Mesothelial cell of epicardium (in vitro differentiated cells): ENCODE measurements around the gene ENC1. TPM values are rescaled to one million over a fixed set of nuclear protein-coding genes. Genes with fewer than 3 reads are reported as not detected.

Source experiments
- DNase-seq, 2 experiments: peaks; one replicate each; pipeline ENCODE4 v3.0.0; 2021; ENCODE audit warnings: low spot score in 2 of 2; ENCODE audit not compliant: unreplicated experiment in 2 of 2
- H3K27ac Mint-ChIP-seq: 2 replicates; pipeline ENCODE4 v1.8.0; 2021; ENCODE audit warnings: mixed read lengths
- H3K27me3 Mint-ChIP-seq: 2 replicates; pipeline ENCODE4 v1.8.0; 2021; ENCODE audit warnings: low read depth, mixed read lengths
- H3K36me3 Mint-ChIP-seq: 2 replicates; pipeline ENCODE4 v1.8.0; 2021; ENCODE audit warnings: mixed read lengths
- H3K4me1 Mint-ChIP-seq: 2 replicates; pipeline ENCODE4 v1.8.0; 2021; ENCODE audit warnings: mixed read lengths
- H3K4me3 Mint-ChIP-seq: 2 replicates; pipeline ENCODE4 v1.8.0; 2021; ENCODE audit warnings: mild to moderate bottlenecking, moderate library complexity, mixed read lengths
- H3K9me3 Mint-ChIP-seq: 2 replicates; pipeline ENCODE4 v1.8.0; 2021; ENCODE audit warnings: mixed read lengths
- total RNA-seq: library from RNA; stranded (reverse); gene quantifications from 3 replicates; pipeline ENCODE4 v1.2.1, GENCODE V29; 2021
- TF ChIP-seq, protein P1 (sequence below): fragments of 200-600 bp; sonication (generic); IDR thresholded peaks from one replicate; pipeline ENCODE4 v1.5.0; 2021; ENCODE audit warnings: antibody characterized with exemption; ENCODE audit not compliant: unreplicated experiment

The ENC1 gene
- total RNA-seq, 1 donor from 2014 or later = 129 TPM

DNA sequence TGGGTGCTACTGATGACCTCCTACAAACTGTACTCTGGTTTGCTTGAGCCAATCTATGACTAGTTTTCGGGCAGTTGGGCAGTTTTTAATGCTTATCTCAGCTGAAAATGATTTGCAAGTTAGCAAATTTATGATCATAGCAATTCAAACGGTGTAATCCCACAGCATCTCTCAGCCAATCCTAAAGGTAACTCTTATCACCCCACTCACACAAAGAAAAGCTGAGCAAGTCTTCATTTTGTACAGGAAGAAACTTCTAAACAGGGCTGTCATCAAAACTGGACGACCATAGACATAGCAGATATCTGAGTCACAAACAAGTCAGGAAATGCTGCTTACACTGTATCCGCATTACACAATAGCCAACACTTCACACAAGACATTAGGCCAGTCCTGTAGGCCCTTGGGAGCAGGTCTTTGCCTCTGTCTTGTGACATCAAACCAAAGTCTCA lies 2.6 kb upstream of the ENC1 start:
- Mint-ChIP-seq H3K9me3 (no peaks in the 10 kb centered on the region), H3K4me1 (peaks cover 57% of the 10 kb centered on the region), H3K36me3 (no peaks in the 10 kb centered on the region), H3K4me3 (no peak overlapping the region), H3K27me3 (no peaks in the 10 kb centered on the region), H3K27ac (peak overlapping the region; percentile 75)
- TF ChIP-seq, protein P1, sequence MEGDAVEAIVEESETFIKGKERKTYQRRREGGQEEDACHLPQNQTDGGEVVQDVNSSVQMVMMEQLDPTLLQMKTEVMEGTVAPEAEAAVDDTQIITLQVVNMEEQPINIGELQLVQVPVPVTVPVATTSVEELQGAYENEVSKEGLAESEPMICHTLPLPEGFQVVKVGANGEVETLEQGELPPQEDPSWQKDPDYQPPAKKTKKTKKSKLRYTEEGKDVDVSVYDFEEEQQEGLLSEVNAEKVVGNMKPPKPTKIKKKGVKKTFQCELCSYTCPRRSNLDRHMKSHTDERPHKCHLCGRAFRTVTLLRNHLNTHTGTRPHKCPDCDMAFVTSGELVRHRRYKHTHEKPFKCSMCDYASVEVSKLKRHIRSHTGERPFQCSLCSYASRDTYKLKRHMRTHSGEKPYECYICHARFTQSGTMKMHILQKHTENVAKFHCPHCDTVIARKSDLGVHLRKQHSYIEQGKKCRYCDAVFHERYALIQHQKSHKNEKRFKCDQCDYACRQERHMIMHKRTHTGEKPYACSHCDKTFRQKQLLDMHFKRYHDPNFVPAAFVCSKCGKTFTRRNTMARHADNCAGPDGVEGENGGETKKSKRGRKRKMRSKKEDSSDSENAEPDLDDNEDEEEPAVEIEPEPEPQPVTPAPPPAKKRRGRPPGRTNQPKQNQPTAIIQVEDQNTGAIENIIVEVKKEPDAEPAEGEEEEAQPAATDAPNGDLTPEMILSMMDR = no peak
- DNase-seq = no peak

DNA sequence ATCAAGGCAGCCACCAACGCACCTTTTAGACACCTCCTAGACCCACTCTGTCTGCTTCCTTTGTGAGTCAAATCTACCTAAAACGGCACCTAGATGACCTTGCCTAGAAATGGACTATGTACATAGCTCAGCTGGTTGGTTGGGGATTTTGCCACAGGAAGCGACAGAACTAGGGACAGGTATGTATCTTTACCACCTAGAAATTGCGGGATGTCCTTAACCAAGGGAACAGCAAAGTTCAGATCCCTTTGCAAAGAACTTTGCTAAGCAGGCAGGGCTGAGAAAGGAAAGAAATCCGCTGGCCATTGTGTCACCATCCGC lies 2.0 kb upstream of the ENC1 start:
- no peak for DNase-seq
- Mint-ChIP-seq H3K36me3 (no peaks in the 10 kb centered on the region), H3K27ac (peak overlapping the region; percentile 75), H3K27me3 (no peaks in the 10 kb centered on the region), H3K9me3 (no peaks in the 10 kb centered on the region), H3K4me3 (no peak overlapping the region), H3K4me1 (peaks cover 63% of the 10 kb centered on the region)
- TF ChIP-seq, protein P1 = no peak

DNA sequence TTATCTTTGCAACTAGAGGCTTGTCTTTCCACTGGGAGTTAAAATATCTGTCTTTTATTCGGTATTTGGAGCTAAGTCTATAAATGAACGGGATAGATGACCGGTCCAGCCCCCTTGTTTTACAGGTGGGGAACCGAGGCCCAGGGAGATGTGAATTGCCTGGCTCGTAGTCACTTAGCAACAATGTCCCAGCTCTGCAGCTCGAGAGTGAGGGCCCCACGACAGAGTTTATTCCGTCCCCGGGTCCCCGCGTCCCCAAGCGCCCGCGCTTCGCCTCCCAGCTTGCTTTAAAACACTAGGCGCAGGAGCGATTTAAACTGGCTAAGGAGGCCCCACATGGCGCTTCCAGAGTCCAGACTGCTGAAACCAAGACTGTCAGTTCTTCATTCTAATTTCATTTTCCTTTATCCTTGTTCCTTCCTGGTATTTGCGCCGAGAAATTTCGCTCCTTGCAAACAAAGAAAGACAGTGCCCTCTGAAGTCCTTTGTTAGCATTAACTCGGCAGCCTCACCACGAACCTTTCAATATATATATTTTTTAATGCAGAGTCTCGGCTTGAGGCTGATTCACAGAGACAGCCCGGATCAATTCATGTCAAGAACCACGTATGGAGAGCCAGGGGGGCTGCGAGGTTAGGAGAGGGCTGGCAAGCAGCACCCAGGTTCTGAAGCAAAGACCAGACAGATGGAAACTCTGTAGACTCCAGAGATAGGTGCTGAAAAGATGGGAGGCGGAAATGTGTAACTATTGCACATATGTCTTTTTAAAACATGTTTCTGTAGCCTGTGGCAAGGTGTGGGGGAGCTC lies 1.4 kb upstream of the ENC1 start:
- H3K4me3 Mint-ChIP-seq = peak overlapping the region; percentile 97
- no peaks in the 10 kb centered on the region for H3K27me3 Mint-ChIP-seq
- H3K36me3 Mint-ChIP-seq = no peaks in the 10 kb centered on the region
- H3K4me1 Mint-ChIP-seq = peaks cover 63% of the 10 kb centered on the region
- H3K9me3 Mint-ChIP-seq = no peaks in the 10 kb centered on the region
- TF ChIP-seq, protein P1 = peak; percentile 35
- peak overlapping the region; percentile 90 for H3K27ac Mint-ChIP-seq
- DNase-seq = peak; percentile 32 to 60

DNA sequence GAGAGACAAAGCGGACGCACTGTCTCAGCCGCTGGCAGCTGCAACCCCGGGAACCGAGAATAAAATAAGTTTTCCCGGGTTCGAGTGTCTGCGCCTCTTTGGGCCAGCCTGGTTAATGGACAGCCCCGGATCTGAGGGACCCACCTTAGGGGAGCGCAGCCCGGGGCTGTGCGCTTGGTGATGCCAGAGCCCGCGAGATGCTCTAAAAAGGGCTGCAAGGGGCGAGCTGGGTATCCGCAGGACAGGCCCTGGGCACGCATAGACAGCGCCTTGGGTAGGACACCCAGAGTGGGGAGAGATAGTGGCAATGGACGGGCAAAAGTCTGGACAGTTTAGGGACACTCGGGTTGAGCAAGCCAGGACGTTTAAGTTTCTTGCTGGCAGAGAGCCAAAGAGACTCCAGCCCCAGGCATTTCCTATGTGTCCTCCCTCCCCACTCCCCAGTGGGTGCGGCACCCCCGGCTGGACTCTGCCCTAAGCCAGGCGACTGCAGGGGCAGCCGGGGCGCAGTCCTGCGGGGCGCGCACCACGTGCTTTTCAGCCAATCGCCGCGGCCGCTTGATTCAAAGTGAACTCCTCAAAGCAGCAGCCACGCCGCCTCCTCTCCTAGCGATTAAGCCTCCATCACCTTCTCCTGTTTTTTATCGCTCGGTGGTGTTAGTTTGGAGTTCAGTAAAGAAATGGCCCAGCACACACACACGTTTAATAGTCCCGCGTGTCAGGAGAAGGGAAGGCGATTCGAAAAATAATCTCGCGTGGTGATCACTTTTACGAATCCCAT lies 616 bp upstream of the ENC1 start:
- Mint-ChIP-seq H3K27me3 (no peaks in the 10 kb centered on the region), H3K4me3 (peak overlapping the region; percentile 97), H3K9me3 (no peaks in the 10 kb centered on the region), H3K27ac (peak overlapping the region; percentile 90), H3K4me1 (peaks cover 67% of the 10 kb centered on the region), H3K36me3 (peaks cover 3% of the 10 kb centered on the region)
- peak; percentile 54 to 76 for DNase-seq
- TF ChIP-seq, protein P1 = no peak

DNA sequence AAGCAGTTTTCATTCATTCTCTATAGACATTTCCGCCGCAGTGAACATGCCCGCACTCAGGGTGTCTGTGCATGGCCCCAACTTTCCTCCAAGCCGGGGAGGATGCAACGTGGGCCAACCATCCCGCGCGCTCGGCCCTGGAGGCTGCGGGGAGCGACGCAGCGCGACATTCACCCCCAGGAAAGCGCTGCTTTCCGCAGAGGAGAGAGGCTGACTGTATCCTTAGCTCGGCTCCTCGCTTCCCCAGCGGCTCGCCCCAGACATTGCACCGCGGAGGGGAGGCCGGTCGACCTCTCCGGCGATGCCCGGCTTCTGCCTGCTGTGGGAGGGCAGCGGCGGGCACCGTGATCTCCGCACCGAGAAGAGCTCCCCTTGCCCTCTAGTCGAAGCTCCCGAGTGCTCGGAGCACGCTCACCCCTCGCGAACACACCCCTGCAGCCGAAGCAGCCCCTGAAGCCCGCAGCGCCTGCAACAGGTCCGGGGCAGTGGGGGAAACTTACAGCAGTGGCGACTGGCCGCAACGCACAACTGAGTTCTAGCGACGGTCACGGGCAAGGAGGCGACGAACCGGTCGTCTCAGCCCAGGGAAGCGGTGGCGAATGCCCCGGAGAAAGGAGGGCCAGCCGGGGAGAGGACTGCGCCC lies 600 bp downstream of the ENC1 start:
- peak overlapping the region; percentile 97 for H3K4me3 Mint-ChIP-seq
- peak overlapping the region; percentile 90 for H3K27ac Mint-ChIP-seq
- peaks cover 13% of the 10 kb centered on the region for H3K36me3 Mint-ChIP-seq
- H3K4me1 Mint-ChIP-seq = peaks cover 66% of the 10 kb centered on the region
- TF ChIP-seq, protein P1 = no peak
- H3K9me3 Mint-ChIP-seq = no peaks in the 10 kb centered on the region
- DNase-seq = peak in 1 of 2 experiments; percentile 57
- no peaks in the 10 kb centered on the region for H3K27me3 Mint-ChIP-seq
